Midbrain (tissue), 1 donor: ENCODE data around the gene OR2Y1.
"Not testable (repeated sequence)": the region's sequence is repeated elsewhere in the genome, so short reads cannot be mapped to it uniquely, and the experiment has no call there.

Source experiments
- DNase-seq: peaks from one replicate; lab custom pipeline; 2025; lab: John Stamatoyannopoulos, UW

The OR2Y1 gene

DNA sequence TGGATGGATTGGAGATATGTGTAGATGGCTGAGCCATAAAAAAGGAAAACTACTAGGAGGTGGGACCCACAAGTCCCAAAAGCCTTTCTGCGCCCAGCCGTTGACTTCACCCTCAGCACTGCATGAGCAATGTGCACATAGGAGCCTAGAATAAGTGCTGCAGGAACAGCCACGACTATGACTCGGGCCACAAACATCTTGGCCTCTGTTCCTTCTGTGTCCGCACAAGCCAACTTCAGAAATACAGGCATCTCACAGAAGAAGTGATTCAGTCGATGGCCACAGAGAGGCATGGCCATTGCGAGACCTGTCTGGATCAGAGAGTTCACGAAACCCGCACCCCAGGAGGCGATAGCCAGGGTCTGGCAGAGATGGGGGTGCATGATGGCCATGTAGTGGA lies 587 bp downstream of the OR2Y1 start:
- no peak for DNase-seq

DNA sequence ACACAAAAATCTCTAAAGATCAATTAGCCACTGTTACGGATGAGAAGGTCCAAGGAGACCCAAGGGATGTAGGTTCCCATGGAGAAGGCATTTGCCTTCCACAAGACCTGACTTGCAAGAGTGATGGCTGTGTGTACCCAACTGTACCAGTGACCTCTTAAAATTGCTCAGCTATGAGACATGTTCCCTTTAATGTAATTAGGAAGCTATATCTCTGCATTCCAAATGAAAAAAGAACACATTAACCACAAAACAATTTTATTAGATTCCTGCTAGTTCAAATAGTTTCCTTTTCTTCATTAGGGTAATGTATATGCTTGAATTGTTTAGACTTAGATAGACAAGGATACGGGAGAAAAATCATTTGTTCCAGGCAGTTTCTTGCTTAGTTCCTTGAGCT lies 3.3 kb downstream of the OR2Y1 start:
- DNase-seq = no peak

- no peak for DNase-seq
Measured at GRCh38 chr5:180724944-180725343, 14.9 kb downstream of the OR2Y1 start.

DNA sequence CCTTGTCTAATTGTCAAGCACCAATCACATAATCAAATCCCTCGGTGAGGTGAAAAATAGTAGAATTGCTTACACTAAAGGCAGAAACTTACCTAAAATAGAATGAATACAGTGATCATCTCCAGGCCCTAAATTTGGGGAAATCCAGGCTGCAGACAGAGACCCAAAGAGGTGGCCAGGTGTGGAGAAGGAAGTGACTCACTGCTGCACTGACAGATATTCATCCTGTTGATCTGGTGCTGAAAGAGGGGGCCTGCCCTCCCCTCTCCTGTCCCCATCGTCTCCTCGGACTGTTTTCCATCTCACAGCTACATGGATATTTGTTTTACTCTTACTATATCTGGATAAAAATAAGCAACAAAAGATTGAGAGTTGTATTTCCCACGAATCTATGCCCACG lies 15.9 kb downstream of the OR2Y1 start:
- no peak for DNase-seq

DNA sequence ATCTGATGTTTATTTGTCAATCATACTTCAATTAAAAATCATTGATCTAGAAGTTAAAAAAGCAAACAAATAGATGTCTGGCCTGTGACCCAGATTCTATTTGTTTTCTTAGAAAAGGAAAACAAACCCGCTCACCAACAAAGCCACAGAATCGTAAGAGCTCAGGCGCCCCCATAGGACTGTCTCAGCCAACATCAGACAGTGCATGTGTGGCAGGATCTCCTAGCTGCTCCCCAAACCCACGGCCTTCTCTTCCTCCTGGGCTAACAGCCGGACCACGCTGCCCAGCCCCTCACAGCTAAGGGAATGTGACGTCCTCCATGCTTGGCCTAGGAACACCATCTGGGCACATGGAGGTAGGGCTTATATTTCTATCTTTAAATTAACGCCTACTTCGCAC lies 19.4 kb downstream of the OR2Y1 start:
- no peak for DNase-seq

DNA sequence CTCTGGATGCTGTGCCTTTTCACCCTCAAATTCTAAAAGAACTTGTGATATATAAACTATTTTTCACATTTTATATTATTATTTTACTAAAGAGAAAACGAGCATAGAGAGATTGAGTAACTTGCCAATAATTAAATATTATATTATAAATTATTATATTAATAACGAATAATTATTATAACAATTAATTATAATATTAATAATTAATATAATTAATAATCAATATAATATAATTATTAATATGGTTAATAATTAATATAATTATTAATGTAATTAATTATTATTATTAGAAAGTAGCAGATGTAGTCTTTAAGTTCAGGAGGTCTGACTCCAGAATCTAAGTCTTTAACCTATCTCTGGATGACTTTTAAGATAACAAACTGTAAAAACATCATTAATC lies 20.1 kb downstream of the OR2Y1 start:
- DNase-seq = no peak

- DNase-seq = peak; percentile 17
Measured at GRCh38 chr5:180718810-180719453, 20.9 kb downstream of the OR2Y1 start.

GRCh38 chr5:180717989-180718388 lies 21.9 kb downstream of the OR2Y1 start:
- no peak for DNase-seq

- DNase-seq = no peak
Measured at GRCh38 chr5:180704362-180704761, 35.5 kb downstream of the OR2Y1 start.

GRCh38 chr5:180703912-180704311 lies 35.9 kb downstream of the OR2Y1 start:
- DNase-seq = no peak

- DNase-seq = not testable (repeated sequence)
Measured at GRCh38 chr5:180703371-180703770, 36.5 kb downstream of the OR2Y1 start.

DNA sequence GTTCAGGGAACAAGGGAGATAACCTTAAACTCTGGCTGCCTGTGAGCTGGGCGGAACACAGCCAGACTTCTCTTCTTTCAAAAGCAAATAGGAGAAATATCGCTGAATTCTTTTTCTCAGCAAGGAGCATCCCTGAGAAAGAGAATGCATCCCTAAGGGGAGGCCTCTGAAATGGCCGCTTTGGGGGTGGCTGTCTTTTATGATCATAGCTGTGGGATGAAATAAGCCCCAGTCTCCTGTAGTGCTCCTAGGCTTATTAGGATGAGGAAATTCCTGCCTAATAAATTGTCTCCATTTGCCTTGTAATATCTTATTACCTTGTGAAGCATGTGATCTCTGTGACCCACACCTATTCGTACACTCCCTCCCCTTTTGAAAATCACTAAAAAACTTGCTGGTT lies 39.4 kb downstream of the OR2Y1 start:
- not testable (repeated sequence) for DNase-seq

- no peak for DNase-seq
Measured at GRCh38 chr5:180699042-180699441, 40.8 kb downstream of the OR2Y1 start.

GRCh38 chr5:180696116-180696515 lies 43.7 kb downstream of the OR2Y1 start:
- no peak for DNase-seq

DNA sequence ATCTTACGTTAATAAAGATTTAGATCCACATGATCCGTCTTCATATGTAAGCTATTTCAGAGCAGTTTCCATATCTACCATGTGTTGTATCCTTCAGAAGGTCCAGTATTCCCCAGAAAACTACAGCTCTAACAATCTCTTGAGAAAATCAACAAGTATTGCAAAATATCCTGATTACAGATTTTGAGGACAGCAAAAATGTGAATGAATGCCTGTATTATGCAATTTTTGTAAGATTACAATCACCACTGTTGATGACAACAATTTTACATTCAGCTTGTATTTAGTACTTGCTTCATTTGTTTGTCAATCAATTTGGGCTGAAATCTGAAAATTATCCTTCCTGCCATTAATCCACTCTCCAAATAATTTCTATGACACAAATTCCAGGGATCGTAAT lies 47.4 kb downstream of the OR2Y1 start:
- no peak for DNase-seq

- DNase-seq = no peak
Measured at GRCh38 chr5:180691046-180691445, 48.8 kb downstream of the OR2Y1 start.

- DNase-seq = no peak
Measured at GRCh38 chr5:180690562-180690961, 49.3 kb downstream of the OR2Y1 start.

DNA sequence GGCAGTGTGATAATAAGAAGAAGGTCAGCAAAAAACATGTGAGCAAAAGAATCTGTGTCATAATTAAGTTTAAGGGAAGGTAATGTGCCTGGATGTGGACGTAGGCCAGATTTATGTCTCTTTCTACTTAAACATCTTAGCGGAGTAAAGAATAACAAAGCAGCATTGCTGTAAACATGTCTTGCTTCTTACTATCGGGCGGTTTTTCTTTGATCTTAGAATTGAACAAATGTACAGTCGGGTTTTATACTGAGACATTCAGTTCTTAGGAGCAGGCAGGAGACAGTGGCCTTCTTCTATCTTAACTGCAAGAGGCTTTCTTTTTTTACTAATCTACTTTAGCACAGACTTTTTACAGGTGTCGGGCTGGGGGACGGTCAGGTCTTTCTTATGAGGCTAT lies 50.1 kb downstream of the OR2Y1 start:
- DNase-seq = no peak
